Globus pallidus (tissue), 1 donor: ENCODE measurements around the gene FSIP1.

Source experiments
- DNase-seq: peaks from one replicate; pipeline ENCODE4 v3.0.0-alpha.2; 2015; ENCODE audit warnings: low spot score

FSIP1 gene

DNA sequence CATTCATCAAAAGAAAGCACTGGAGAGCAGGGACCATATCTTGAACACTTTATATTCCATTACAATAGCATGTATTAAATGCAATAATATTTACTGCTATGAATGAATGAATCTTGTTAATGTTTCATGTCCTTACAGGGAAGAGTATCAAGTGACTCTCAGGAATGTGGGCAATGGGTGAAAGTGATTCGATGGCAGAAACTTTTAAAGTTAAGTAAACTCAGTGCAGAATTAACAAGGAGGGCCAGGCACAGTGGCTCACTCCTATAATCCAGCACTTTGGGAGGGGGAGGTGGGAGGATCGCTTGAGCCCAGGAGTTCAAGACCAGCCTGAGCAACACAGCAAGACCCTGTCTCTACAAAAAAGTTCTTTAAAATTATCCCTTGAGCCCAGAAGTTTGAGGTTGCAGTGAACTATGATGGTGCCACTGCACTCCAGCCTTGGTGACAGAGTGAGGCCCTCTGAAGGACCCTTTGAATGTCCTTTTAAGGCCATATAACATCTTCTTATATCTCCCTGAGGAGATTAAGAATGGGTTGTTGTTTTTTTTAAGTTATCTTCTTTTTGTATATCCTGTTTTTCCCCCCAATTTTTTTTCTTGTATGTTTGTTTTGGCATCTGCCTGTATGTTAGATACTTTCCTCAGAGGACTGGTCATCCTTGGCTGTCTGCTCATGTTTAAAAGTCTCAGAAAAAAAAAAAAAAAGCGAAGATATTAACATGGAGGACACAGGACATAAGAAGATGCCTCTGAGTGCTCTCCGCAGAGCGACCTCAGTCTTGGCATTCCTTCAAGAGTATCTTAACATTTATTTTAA is 9.6 kb upstream of the FSIP1 start:
- no peak for DNase-seq

GRCh38 chr15:39789736-39790135 is 7.1 kb upstream of the FSIP1 start:
- no peak for DNase-seq

- no peak for DNase-seq
Observed at GRCh38 chr15:39788800-39789565, 6.3 kb upstream of the FSIP1 start.

DNA sequence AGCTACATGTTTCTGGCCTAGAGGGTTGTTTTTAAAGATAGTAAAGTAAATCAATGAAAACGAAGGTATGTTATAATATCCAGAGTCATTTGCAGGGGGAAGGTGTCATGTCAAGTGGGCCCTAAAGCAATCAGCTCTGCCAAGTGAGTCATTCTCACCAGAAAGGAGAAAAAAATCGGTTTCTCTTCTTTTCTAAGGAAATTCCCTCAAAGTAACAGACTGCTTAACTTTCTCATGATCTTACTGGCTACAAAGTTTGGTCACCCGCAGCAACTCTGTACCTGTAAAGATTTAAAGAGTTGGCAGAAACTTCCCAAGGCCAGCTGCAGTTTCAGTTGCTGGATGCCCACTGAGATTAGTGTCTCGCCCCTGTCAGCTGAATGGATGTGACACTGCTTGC is 5.5 kb upstream of the FSIP1 start:
- no peak for DNase-seq

DNA sequence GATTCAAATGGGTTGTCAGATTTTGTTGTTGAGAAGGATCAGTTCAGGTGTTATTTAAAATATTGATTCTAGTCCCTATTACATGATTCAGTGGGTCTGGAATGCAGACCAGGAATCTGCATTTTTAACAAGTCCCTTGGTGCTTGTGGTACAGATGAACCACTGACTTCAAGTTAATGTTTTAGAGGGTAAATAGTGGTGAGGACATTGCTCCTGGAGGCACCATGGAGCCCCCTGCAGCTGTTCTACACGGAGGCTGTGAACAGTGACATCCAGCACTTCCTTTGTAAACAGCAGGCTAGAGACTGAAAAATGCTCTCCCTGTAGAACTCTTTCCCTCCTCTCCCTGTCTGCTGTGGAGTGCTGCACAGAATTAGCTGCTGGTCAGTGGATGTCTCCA is 4.8 kb upstream of the FSIP1 start:
- DNase-seq: no peak

- DNase-seq: peak; percentile 61
Observed at GRCh38 chr15:39786447-39787056, 3.9 kb upstream of the FSIP1 start.

DNA sequence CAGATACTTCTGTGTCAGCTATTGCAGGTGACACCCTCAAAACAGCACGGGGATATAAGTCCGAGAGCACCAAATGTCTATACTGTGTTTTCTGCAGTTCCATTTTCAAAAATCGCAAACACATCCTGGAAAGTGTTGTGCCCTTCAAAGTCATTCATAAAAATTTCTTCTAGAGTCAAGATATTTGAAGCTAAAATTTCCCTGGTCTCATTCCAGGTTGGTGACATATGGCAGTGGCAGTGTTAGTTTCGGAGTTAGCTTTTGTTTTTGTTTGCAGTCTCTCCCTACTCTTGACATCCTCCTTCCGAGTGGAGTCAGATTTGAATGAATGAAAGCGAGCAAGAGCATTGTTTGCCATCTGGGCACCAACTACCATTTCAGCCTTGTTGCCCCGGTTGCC is 3.2 kb upstream of the FSIP1 start:
- DNase-seq: no peak

DNA sequence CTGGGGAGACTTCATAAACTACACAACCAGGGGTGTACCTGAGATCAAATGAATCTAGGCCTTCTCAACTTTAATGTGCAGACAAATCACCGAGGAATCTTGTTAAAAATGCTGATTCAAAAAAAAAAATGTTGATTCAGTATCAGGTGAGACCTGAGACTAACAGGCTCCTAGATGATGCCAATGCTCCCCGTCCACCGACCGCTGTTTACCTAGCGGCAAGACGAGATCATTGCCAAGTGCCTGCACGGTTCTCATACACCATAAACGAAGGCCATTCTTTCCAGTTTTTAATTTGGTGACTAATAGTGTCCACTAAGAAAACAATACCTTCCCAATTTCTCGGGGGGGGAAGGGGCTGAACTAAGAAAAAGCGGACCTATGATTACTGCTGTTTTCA is 2.5 kb upstream of the FSIP1 start:
- DNase-seq: no peak

GRCh38 chr15:39784638-39785037 is 2.0 kb upstream of the FSIP1 start:
- no peak for DNase-seq

DNA sequence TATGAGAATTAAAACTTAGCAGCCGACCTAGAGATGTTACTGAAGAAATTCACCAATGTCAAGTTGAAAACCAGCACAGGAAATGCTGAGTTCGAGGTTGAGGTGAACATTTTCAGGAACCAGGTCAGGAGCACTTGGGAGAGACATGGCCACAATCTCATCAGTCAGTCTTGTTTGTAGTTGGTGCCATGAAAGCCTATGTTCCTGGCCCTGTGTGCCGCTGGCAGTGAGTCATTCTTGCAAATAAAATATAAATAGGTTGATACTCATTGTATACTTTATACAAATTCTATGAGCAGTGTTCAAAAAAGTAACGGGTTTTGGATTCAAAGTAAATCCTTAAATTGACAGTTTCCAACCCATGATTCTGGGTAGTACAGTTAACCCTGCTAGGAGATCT is 1.5 kb upstream of the FSIP1 start:
- no peak for DNase-seq

DNA sequence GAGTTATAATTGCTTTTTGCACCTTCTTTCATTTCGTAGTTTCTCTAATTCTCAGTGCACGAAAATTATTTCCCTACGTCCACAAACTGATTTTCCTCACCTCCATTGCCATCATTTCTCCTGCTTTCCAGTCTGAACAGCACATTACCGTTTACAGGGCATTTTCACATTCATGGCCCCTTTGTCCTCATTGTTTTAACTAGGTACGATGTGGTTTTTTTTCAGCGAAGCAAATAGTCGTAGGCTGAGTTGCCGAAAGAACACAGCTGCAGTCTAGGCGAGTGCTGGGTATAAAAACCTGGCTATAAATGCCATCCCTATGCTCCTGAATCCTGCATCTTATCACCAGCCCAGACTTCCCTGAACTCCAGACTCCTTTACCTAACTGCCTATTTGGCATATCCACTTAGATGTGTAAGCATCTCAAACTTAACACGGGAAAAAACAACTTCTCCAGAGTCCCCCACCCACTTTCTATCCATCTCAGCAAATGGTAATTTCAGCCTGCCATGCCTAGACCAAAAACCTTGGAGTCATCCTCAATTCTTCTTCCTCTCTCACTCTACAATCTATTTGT is 691 bp upstream of the FSIP1 start:
- DNase-seq: no peak

DNA sequence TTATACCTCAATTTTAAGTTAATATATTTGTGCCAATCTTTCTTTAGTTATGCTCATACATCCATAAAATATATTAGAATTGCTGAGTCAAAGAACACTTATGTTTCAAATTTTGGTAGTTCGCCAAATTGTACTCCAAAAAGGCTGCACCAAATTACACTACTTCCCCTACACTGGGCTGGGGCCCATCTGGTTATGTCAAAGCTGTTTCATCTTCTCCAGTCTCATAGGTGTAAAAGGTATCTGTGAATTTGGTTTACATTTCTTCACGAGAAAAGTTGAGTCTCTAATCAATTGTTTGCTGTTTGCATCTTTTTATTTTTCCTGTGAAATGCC is 706 bp downstream of the FSIP1 start:
- DNase-seq: no peak

- DNase-seq: no peak
Observed at GRCh38 chr15:39781147-39781966, 1.3 kb downstream of the FSIP1 start.

- DNase-seq: no peak
Observed at GRCh38 chr15:39778021-39778420, 4.6 kb downstream of the FSIP1 start.

GRCh38 chr15:39777496-39777895 is 5.1 kb downstream of the FSIP1 start:
- no peak for DNase-seq

DNA sequence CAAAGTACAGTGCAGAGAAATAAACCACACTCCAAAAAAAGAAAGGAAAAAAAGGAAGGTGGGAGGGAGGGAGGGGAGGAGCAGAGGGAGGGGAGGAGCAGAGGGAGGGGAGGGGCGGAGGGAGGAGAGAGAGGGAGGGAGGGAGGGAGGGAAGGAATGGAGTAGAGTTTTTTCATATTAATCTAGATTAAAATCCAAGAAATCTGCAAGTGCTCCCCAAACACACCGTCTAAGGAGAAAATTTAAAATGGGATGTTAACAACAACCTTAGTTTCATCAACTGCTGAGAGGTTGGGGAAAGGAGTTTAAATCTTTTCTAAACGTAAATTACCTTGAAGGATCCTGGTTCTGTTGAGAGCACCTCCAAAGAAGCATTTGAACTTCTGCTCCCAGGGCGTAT is 6.6 kb downstream of the FSIP1 start:
- DNase-seq: no peak

DNA sequence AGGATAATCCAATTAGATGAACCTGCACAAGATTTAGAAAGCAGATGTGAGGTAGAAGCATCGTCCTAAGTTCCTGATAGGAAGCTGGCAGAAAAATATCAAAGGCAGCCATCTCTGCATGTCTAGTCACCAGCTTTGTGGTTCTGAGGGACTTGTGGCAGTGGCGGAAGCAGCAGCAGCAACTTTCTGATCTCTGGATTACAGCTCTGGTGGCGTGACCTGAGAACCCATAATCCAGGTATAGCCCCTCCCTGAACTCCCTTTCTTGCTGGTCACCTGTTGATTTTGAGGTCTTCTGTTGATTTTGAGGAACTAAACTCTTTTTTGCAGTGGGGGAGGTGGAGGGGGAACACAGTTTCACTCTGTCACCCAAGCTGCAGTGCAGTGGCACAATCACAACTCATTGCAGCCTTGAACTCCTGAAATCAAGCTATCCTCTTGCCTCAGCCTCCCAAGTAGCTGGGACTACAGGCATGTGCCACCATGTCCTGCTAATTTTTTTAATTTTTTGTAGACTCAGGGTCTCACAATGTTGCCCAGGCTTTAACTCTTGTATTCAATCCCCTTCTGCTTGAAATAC is 7.9 kb downstream of the FSIP1 start:
- DNase-seq: no peak

DNA sequence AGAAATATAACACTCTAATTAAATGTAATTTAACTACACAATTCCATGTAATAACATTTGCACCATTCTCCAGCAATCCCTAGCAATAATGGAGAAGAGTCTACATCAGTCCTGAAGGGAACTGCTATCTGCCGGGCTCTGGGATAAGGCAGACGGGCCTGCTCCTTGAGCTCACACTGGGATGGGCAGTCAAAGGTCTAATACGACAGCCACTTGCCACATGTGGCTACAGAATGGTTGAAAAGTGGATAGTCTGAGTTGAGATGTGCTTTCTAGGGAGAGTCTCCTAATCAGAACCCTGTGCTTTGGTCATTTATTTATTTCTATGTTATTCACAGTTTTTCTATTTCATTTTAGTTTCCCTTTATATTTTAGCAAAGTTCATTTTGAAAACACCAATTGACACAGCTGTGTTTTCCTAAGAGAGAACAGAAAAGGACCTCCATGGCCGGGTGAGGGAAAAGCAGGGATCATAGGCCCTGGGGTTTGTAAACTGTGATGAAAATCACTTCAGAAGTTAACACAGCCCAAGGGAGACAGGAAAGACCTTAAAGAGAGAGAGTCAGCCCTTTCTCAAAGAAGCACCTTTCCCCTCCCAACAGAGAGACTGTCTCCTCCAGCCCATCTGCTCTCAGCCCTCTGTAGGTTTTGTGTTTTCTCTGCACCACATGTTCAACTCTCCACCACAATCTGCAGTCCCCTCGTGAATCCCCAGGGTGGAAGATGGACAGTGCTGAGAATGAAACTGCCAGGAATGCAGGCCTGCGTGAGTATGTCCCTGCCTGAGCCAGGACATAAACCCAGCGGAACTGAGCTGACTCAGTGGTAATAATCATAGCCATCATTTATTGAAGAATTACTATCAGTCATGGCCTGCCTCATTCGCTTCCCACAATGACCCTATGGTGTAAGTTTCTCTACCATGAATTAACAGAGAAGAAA is 11.6 kb downstream of the FSIP1 start:
- DNase-seq: no peak

DNA sequence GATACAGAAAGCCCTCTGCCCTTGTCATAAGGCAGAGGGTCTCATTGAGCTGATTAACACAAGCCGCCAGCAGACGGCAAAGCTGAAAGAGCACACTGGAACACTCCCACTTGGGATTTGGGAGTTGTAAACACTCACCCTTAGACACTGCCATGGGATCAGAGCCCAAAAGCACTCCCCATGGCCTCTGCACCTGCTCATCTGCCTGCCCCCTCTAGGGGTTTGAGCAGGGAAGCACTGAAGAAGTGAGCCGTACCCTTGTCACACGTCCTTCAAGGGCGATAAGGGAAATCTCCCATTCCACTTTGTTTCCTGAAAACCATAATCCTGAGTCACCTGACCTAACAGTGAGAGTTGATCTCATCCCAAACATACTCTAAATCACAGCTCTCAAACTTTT is 14.7 kb downstream of the FSIP1 start:
- no peak for DNase-seq

DNA sequence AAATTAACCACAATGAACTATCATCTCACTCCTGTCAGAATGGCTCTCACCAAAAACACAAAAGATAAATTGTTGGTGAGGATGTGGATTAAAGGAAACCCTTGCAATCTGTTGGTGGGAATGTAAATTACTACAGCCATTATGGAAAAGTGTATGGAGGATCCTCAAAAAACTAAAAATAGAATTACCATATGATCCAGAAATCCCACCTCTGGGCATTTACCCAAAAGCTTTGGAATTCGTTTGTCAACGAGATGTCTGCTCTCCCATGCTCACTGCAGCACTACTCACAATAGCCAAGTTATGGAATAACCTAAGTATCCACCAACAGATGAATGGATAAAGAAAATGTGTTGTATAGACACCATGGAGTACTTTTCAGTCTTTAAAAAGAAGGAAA is 21.6 kb downstream of the FSIP1 start:
- no peak for DNase-seq
